Superior temporal gyrus (tissue), 1 donor: ENCODE data around the gene KLHL35.
A peak's percentile ranks its signal among the peaks of the same experiment; 100 is the strongest.

Experiments used
- DNase-seq: peaks from one replicate; pipeline ENCODE4 v3.0.0-alpha.2; 2016; ENCODE audit errors: extremely low spot score

KLHL35 gene

DNA sequence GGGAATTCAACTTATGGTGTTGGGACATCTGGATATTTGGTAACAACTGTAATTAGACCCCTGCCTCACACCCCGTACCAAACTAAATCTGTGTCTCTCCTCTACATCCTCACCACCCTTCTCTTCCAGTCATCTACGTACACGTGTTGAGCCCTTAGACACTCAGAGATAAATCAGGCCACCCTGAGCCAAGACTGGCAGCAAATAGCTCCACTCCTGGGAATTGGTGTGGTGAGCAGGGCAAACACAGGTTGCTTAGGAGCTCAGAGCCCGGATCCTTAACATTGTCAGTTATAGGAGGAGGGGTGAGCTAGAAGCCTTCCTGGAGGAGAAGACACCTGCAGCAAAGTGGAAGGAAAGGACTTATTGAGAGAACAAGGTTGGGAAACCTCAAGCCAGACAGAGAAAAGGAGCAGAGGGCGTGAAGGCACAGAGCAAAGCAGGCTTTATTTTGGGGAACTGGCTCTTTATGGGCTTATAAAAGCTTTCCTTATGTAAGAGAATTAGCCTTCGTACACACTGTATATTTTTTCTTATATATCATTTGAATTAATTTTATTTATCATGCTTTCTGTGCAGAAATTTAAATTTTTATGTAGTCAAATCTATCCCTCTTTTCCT, 36.9 kb upstream of the KLHL35 start:
- DNase-seq, result no peak

GRCh38 chr11:75468534-75469340, 35.7 kb upstream of the KLHL35 start:
- no peak for DNase-seq

DNA sequence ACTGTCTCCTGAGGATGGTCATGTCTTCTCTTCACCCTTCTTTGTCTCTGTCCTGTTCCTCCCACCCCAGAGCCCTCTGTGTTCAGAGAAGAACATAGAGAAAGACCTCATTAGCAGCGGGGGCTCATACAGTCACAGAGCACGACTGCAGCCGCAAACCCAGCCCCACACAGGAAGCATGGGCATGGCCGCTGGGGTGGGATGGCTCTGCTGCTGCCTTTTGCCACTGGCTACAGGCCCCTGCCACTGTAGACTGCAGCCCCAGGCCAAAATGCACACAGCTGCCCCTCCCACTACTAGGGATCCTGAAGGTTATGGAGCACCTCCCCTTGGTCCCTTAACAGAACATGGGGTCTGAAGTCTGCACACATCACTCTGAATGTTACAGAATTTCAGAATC, 34.9 kb upstream of the KLHL35 start:
- no peak for DNase-seq

GRCh38 chr11:75467311-75467710, 34.3 kb upstream of the KLHL35 start:
- no peak for DNase-seq

DNA sequence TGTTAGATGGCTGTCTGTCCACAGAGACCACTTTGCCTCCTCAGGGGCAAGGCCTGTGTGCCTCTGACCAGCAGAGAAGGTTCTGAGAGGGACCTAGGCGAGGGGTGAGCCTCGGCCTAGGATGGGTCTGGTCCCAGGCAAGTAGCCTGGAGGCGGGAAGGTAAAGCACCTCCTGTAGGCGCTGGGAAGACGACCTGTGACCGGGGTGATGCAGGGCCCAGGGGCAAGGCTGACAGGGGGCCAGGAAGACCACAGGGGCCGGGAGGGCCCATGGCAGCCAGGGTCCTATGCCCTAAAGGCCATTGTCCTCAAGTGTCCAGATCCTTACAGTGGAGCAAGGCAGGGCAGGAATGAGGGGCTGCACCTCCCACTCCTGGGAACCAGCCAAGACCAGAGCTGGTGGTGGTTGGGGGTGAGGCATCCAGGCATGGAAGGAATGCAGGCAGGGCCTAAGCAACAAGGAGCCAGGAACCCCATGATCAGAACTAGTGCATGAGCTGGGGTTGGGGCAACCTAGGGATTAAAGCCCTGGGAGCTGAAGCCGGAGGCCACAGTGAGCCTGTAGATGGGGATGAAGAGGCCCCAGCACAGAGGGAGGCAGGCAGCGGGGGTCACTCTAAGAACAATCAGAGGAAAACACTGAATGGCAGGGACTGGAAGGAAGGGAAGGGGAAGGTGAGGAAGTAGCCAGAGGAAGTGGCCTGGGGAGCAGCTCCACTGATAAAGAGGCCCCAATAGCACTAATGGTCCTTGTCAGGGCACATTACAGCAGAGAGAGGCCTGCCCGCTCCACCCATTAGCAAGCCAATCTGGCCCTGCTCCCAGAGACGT, 32.9 kb upstream of the KLHL35 start:
- no peak for DNase-seq

- DNase-seq, result no peak
Observed at GRCh38 chr11:75463106-75463774, 30.2 kb upstream of the KLHL35 start.

DNA sequence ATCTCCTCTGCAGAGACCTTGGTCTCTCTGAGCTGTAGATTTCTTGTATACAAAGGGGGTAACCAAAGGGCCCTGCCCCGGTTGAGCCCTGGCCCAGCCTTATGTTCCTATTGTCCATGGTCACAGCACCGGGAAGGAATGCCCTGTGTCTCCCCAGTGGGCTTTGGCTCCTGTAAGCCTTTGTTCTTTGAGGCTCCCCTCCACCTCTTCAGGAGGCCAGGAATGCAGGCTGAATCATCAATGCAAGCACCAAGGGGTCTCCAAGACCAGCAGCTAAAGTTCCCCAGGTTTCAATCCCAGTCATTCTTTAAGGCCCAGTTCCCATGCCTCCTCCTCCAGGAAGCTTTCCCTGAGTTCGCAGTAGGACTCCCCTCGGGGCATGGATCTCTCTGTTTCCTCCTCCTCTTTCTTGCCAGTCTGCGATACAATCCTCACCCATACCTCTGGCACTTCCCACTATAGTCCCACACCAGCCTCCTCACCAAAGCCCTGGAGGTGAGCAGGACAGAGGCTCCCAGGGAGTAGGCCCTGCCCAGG, 29.2 kb upstream of the KLHL35 start:
- DNase-seq, result no peak

- DNase-seq, result no peak
Observed at GRCh38 chr11:75461151-75461550, 28.1 kb upstream of the KLHL35 start.

DNA sequence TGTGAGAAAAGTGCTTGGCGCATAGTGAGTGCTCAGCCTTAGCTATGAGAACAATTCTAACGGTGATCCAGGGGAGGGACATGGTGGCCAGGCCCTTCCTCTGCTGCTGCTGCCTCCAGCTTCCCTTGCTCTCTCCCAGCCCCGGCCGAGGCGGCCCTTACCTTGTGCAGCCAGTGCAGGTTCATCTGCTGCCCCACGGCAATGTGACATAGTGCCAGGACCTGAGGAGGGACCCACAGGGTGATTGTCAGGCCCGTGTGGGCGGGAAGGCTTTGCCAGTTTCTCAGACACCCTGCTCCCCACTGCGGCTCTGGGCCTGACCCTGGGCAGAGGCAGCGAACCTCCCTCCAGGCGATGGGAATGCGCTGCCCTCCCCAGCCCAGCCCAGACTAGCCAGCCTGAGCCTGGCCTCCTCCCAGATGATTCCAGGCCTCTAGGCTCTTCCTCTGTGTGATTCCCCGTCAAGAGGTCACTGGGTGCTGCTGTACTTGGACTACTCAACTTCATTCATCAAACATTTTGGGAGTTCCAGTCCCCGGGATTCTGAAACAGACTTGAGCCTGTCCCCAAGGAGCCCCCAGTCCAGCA, 23.7 kb upstream of the KLHL35 start:
- DNase-seq, result no peak

- no peak for DNase-seq
Observed at GRCh38 chr11:75454987-75455386, 22.0 kb upstream of the KLHL35 start.

DNA sequence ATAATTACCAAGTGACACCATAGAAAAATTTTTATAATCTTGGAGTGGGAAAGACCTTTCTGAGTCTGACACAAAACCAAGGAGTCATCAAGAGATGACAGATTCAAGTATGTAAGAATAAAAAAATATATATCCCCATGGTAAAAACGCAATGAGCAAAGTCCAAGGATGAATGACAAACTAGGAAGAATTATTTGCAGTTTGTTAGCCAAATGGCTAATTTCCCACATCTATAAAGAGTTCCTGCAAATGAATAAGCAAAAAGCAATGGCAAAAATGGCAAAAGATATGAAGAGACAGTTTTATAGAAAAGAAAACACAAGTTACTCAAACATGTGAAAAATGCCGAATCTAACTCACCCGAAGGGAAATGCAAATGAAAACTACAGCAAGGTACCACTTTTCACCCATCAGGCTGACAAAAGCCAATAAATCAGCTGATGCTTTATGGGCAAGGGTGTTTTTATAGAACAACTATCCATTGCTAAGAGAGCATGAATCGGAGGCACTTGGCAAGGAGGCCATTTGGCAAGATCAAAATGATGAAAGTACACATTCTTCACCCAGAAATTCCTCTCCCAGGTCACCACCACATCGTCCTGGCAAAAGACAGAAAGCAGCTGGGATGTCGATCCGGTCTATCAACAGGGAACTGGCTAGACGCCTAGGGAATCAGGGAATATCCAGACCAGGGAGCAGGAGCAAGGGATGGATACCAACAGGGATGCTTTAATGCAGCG, 21.1 kb upstream of the KLHL35 start:
- DNase-seq, result peak; percentile 18

DNA sequence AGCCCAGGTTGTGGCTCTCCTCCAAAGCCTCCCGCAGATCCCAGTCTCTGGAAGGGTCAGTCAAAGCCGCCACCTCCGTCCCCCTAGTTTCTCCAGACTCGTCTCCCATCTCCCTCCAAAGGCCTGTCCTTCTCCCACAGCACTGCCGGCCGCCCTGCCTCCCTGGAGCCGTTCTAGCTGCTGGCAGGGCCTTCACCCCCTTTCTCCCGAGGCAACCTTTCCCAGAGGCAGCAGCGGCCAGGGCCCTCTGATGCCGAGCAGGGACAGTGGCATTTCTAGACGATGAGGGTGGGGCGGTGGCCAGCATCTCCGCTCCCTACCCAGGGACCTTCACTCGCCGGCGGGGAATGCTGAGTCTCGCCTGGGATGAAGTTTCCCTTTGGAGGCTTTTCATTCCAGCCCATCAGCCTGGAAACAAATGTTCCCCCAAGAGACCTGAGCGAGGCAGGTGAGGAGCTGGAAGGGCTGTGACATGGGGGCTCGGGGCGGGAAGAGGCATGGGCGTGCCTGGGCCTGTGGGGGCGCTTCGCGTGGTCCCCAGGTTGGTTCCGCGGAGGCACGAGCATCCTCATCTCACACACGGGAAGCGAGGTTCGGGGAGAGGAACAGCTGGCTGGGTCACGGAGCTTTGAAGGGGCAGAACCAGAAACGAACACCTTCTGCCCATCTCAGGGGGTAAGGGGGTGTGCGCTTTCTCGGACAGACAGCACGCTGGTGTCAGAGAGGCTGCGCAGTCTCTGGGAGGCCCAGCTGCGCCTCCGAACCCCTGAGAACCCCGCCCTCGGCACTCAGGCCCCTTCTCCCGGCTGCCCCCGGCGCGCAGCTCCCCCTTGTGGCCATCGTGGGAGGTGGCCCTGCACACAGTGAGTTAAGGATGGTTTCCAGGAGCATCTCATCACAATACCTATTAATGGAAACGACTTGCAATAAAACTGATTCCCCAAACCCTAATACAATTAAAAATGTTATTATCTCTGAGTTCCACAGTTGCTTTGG, 18.1 kb upstream of the KLHL35 start:
- no peak for DNase-seq

GRCh38 chr11:75450236-75450635, 17.2 kb upstream of the KLHL35 start:
- DNase-seq, result no peak

GRCh38 chr11:75449776-75450175, 16.8 kb upstream of the KLHL35 start:
- no peak for DNase-seq

GRCh38 chr11:75449271-75449670, 16.3 kb upstream of the KLHL35 start:
- no peak for DNase-seq

DNA sequence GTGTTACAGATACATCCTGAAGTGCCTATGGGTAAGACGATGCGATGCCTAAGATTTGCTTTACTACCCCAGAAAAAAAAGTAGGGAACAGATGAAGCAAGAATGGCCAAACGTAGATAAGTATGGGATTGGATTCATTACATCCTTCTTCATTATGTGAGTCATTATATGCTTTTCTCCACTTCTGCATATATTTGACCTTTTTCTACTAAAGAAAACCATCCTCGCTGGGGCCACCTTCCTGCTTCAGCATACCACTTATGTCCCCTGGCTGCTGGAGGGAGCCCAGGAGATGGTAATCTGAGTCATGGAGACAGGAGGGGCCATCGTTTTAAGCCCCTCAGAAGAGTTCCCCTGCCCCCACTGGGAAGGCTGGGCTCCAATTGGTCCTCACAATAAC, 14.4 kb upstream of the KLHL35 start:
- DNase-seq, result no peak

- DNase-seq, result peak; percentile 89
Observed at GRCh38 chr11:75445315-75445953, 12.4 kb upstream of the KLHL35 start.

DNA sequence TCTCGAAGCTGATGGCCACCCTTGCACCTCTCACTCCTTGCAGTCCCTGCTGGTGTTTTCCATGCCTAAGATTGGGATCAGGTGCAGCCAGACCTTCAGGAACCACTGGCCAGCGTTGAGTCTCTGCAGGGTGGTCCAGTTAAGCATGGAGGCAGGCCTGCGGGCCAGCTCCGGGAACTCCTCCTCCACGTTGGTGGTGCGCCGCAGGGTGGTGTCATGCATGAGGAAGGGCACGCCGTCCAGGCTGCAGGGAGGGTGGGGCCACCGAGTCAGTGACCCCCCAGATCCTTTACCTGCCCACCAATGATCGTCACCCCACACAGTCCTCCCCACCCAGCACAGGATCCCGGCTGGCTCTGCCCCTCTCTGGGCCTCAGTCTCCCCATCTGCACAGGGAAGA, 10.0 kb upstream of the KLHL35 start:
- no peak for DNase-seq
